SK-N-SH (cell line): Measurements from ENCODE around the gene WDR17. TPM values are rescaled to one million over a fixed set of nuclear protein-coding genes. Genes with fewer than 3 reads are reported as not detected.

Experiments
- CTCF ChIA-PET: fragments of 300-600, 350-600 bp; formaldehyde crosslinking; extraction: SDS; loops from one replicate; lab custom pipeline; 2021; lab: Yijun Ruan, JAX
- POLR2A ChIA-PET: fragments of 350-600 bp; sonication (Branson Sonifier 250); formaldehyde crosslinking; extraction: SDS; loops from one replicate; lab custom pipeline; 2020; ENCODE audit warnings: antibody characterized with exemption, inconsistent platforms; lab: Yijun Ruan, JAX
- DNase-seq: peaks from one replicate; pipeline ENCODE4 v3.0.0; 2012
- H2AFZ ChIP-seq: fragments of 200-600 bp; sonication (generic); 2 replicates; pipeline ENCODE4 v1.8.1; 2016; ENCODE audit warnings: antibody characterized with exemption, mild to moderate bottlenecking, low read depth
- H3F3A ChIP-seq: fragments of 200-600 bp; sonication (generic); replicated peaks from 2 replicates; pipeline ENCODE3; 2016; ENCODE audit warnings: antibody characterized with exemption, mild to moderate bottlenecking; ENCODE audit not compliant: insufficient read depth
- H3K27ac ChIP-seq, 2 experiments: fragments of 200-500 bp in 1 of 2; fragments of 200-600 bp in 1 of 2; sonication (Bioruptor generic) in 1 of 2; sonication (generic), shearing (Covaris generic) in 1 of 2; 2 replicates each; pipeline versions ENCODE4 v1.5.1 to v1.6.1; 2014 to 2016; ENCODE audit warnings: low read depth in 2 of 2, inconsistent platforms in 1 of 2, low read length in 1 of 2, mild to moderate bottlenecking in 1 of 2, mixed read lengths in 1 of 2
- H3K27me3 ChIP-seq: fragments of 200-600 bp; sonication (generic), shearing (Covaris generic); 2 replicates; pipeline ENCODE4 v1.6.1; 2016; ENCODE audit warnings: mixed run types; ENCODE audit not compliant: insufficient read depth
- H3K36me3 ChIP-seq, 2 experiments: fragments of 200-500 bp in 1 of 2; fragments of 200-600 bp in 1 of 2; sonication (Bioruptor generic) in 1 of 2; sonication (generic) in 1 of 2; replicated peaks in 1 of 2; 2 replicates each; pipeline versions ENCODE3 to v1.5.1; 2014 to 2016; ENCODE audit warnings: low read length in 1 of 2, mild to moderate bottlenecking in 1 of 2; ENCODE audit not compliant: insufficient read depth in 2 of 2, control insufficient read depth in 1 of 2
- H3K4me1 ChIP-seq, 2 experiments: fragments of 200-500 bp in 1 of 2; fragments of 200-600 bp in 1 of 2; sonication (Bioruptor generic) in 1 of 2; sonication (generic), shearing (Covaris generic) in 1 of 2; 2 replicates each; pipeline versions ENCODE4 v1.5.1 to v1.6.1; 2014 to 2016; ENCODE audit warnings: low read depth in 1 of 2, low read length in 1 of 2, mixed run types in 1 of 2; ENCODE audit not compliant: insufficient read depth in 2 of 2, control insufficient read depth in 1 of 2
- H3K4me2 ChIP-seq: fragments of 200-600 bp; sonication (generic), shearing (Covaris generic); 2 replicates; pipeline ENCODE4 v1.6.1; 2017; ENCODE audit warnings: mixed run types
- H3K4me3 ChIP-seq, 2 experiments: fragments of 200-500 bp in 1 of 2; fragments of 200-600 bp in 1 of 2; sonication (Bioruptor generic) in 1 of 2; sonication (generic), shearing (Covaris generic) in 1 of 2; 2 replicates each; pipeline versions ENCODE4 v1.5.1 to v1.8.1; 2014 to 2016; ENCODE audit warnings: low read depth in 2 of 2, inconsistent platforms in 1 of 2, low read length in 1 of 2, mild to moderate bottlenecking in 1 of 2, mixed read lengths in 1 of 2, moderate library complexity in 1 of 2
- H3K79me2 ChIP-seq: fragments of 200-600 bp; sonication (generic); 2 replicates; pipeline ENCODE4 v1.8.1; 2017; ENCODE audit warnings: mild to moderate bottlenecking; ENCODE audit not compliant: insufficient read depth
- H3K9ac ChIP-seq: fragments of 200-600 bp; sonication (generic); 2 replicates; pipeline ENCODE4 v1.6.1; 2017; ENCODE audit warnings: mixed run types
- H3K9me2 ChIP-seq: fragments of 200-600 bp; sonication (generic); 2 replicates; pipeline ENCODE4 v1.6.1; 2017; ENCODE audit warnings: mixed run types
- H3K9me3 ChIP-seq: fragments of 200-600 bp; sonication (generic); 2 replicates; pipeline ENCODE4 v1.6.1; 2017; ENCODE audit warnings: mixed run types, mild to moderate bottlenecking, moderate library complexity
- H4K20me1 ChIP-seq: fragments of 200-600 bp; sonication (generic); 2 replicates; pipeline ENCODE4 v1.6.1; 2017; ENCODE audit warnings: mild to moderate bottlenecking, mixed run types; ENCODE audit not compliant: insufficient read depth
- CHD2 ChIP-seq: fragments of 150-350 bp; IDR thresholded peaks from 2 replicates; pipeline ENCODE4 v1.6.1; 2018; ENCODE audit warnings: low read length; ENCODE audit not compliant: partially characterized antibody
- ELF1 ChIP-seq: IDR thresholded peaks from 2 replicates; pipeline ENCODE4 v1.4.0; 2012
- EP300 ChIP-seq, 2 experiments: IDR thresholded peaks; 2 replicates each; pipeline versions ENCODE4 v1.4.0 to v1.6.1; 2012; ENCODE audit warnings: borderline replicate concordance in 1 of 2, low read depth in 1 of 2, low read length in 1 of 2
- EZH2phosphoT487 ChIP-seq: fragments of 200-600 bp; sonication (generic); IDR thresholded peaks from 2 replicates; pipeline ENCODE4 v1.6.1; 2017; ENCODE audit warnings: low read depth, mixed run types, mild to moderate bottlenecking, antibody characterized with exemption, moderate library complexity, borderline replicate concordance
- FOXJ3 ChIP-seq: sonication (generic); formaldehyde crosslinking; IDR thresholded peaks from 2 replicates; pipeline ENCODE4 v1.5.1; 2020; ENCODE audit warnings: mild to moderate bottlenecking, missing genetic modification reagents
- FOXM1 ChIP-seq: IDR thresholded peaks from 2 replicates; pipeline ENCODE4 v1.4.0; 2012; ENCODE audit warnings: low read depth, mild to moderate bottlenecking
- GABPA ChIP-seq: IDR thresholded peaks from 2 replicates; pipeline ENCODE4 v1.4.0; 2012; ENCODE audit warnings: low read depth, mild to moderate bottlenecking
- GATA2 ChIP-seq: sonication (generic); formaldehyde crosslinking; IDR thresholded peaks from 2 replicates; pipeline ENCODE4 v1.5.0; 2020; ENCODE audit warnings: mild to moderate bottlenecking, missing genetic modification reagents
- IRF3 ChIP-seq: fragments of 150-350 bp; IDR thresholded peaks from 2 replicates; pipeline ENCODE4 v1.6.1; 2016; ENCODE audit warnings: mild to moderate bottlenecking, low read depth, low read length
- JUND ChIP-seq: IDR thresholded peaks from 2 replicates; pipeline ENCODE4 v1.4.0; 2012
- MAX ChIP-seq: IDR thresholded peaks from 2 replicates; pipeline ENCODE4 v1.4.0; 2012; ENCODE audit warnings: low read depth
- MXI1 ChIP-seq: IDR thresholded peaks from 2 replicates; pipeline ENCODE4 v1.6.1; 2012; ENCODE audit warnings: mild to moderate bottlenecking, low read depth, low read length, improper control_type of control experiment
- NFIC ChIP-seq: IDR thresholded peaks from 2 replicates; pipeline ENCODE4 v1.4.0; 2012; ENCODE audit warnings: borderline replicate concordance
- NRF1 ChIP-seq: IDR thresholded peaks from 2 replicates; pipeline ENCODE4 v1.6.1; 2012; ENCODE audit warnings: low read depth, mild to moderate bottlenecking, low read length
- POLR2AphosphoS5 ChIP-seq: IDR thresholded peaks from 2 replicates; pipeline ENCODE4 v1.6.1; 2012; ENCODE audit warnings: low read depth, low read length
- RAD21 ChIP-seq: IDR thresholded peaks from 2 replicates; pipeline ENCODE4 v1.6.1; 2012; ENCODE audit warnings: mild to moderate bottlenecking, low read length
- REST ChIP-seq: IDR thresholded peaks from 2 replicates; pipeline ENCODE4 v1.6.1; 2012; ENCODE audit warnings: mild to moderate bottlenecking, low read depth, low read length, moderate library complexity
- TCF12 ChIP-seq: IDR thresholded peaks from 2 replicates; pipeline ENCODE4 v1.4.0; 2012
- USF1 ChIP-seq: IDR thresholded peaks from 2 replicates; pipeline ENCODE4 v1.4.0; 2012; ENCODE audit warnings: low read depth, borderline replicate concordance
- USF2 ChIP-seq: fragments of 150-350 bp; IDR thresholded peaks from 2 replicates; pipeline ENCODE4 v1.6.1; 2017; ENCODE audit warnings: antibody characterized with exemption, low read length, low read depth, borderline replicate concordance
- ZBTB33 ChIP-seq: IDR thresholded peaks from 2 replicates; pipeline ENCODE4 v1.4.0; 2012; ENCODE audit warnings: low read depth, borderline replicate concordance
- WGBS: methylation state at CpG from one replicate; pipeline ENCODE4 v1.1.6; 2017; ENCODE audit warnings: low lambda C conversion rate; 5-methylcytosine and 5-hydroxymethylcytosine counted together
- polyA plus RNA-seq, 3 experiments: library from polyadenylated mRNA; depleted of rRNA; stranded (reverse); fragments of >200 nt; gene quantifications; 2 replicates each; pipeline ENCODE4 v1.2.3, GENCODE V29; 2012

Gene WDR17
- 0.72 and 1.1 TPM in 2 replicates for polyA plus RNA-seq (2012; rRNA removed)
- 1.0 and 1.1 TPM in 2 replicates for polyA plus RNA-seq (2012; cell fraction: cytosol; rRNA removed)
- 1.4 and 3.2 TPM in 2 replicates for polyA plus RNA-seq (2012; cell fraction: nucleus; rRNA removed)

- Histone ChIP-seq H3F3A (no peaks in the 10 kb centered on the region), H3K36me3 (no peaks in the 10 kb centered on the region), H3K9me3 (no peaks in the 10 kb centered on the region), H4K20me1 (no peaks in the 10 kb centered on the region), H3K9ac (no peak within 1 kb of the TSS), H3K9me2 (no peaks in the 10 kb centered on the region; the same call in 1 of the 2 replicates), H3K27me3 (no peaks in the 10 kb centered on the region), H3K4me1 (no peaks in the 10 kb centered on the region; a peak in 2 of 4 replicates), H3K79me2 (no peaks in the 10 kb centered on the region), H3K4me2 (peak within 1 kb of the TSS; percentile 84), H3K27ac (peak within 1 kb of the TSS in 1 of 2 experiments; percentile 82; a peak in 2 of 4 replicates), H3K4me3 (peak within 1 kb of the TSS; percentile 70 to 82), H2AFZ (peak within 1 kb of the TSS; percentile 89)
- peak; percentile 97 for DNase-seq
- CTCF ChIA-PET, result interaction anchor here (0.9 to 2.1 kb wide), 4 partner anchors 11 to 212 kb away, joined by 3 to 8 read pairs (median 4); no protein-coding TSS in a partner anchor
- TF ChIP-seq NRF1 (0 out of 2 replicates have a peak, but pooled peaks have one; percentile 2), USF2 (peak; percentile 89), RAD21 (no peak), CHD2 (no peak), EZH2phosphoT487 (no peak), GATA2 (CRISPR knock-in tag) (no peak), MAX (peak; percentile 34; the same call in 1 of the 2 replicates), TCF12 (no peak), REST (peak; percentile 89), ELF1 (peak; percentile 82), GABPA (peak; percentile 43; the same call in 1 of the 2 replicates), NFIC (no peak), USF1 (peak; percentile 97), JUND (no peak), IRF3 (peak; percentile 45; the same call in 1 of the 2 replicates), EP300 (IDR thresholded peaks at IDR 0.05; ENCODE audit: borderline replicate concordance in 1 of 2, low read depth in 1 of 2, low read length in 1 of 2) (no peak), FOXJ3 (no peak), POLR2AphosphoS5 (no peak), FOXM1 (no peak), MXI1 (peak; percentile 84; the same call in 1 of the 2 replicates), ZBTB33 (no peak)
- POLR2A ChIA-PET, result no interaction called here
- 5% methylated on average over 14 of the region's 55 CpGs for WGBS
These were observed at the start of gene WDR17 for GRCh38 chr4:176065435-176066291. TSS of gene WDR17 (plus strand) at chr4:176065841. CDS start at chr4:176111581, 45,740 bp downstream.
